GM23338 (cell line): ENCODE results near the gene ETFB. TPM values are rescaled to one million over a fixed set of nuclear protein-coding genes. Genes with fewer than 3 reads are reported as not detected.

Source experiments
- ATAC-seq: fragments of 200-7000 bp; cut with Tn5 transposase; 3 replicates; pipeline ENCODE4 v1.9.1; 2020
- DNase-seq: peaks from one replicate; pipeline ENCODE4 v3.0.0-alpha.2; 2015; ENCODE audit warnings: low spot score
- H2AFZ ChIP-seq: fragments of 200-600 bp; sonication (generic); 2 replicates; pipeline ENCODE4 v1.8.0; 2016; ENCODE audit warnings: antibody characterized with exemption, mild to moderate bottlenecking, moderate library complexity
- H3F3A ChIP-seq: fragments of 200-600 bp; sonication (generic); replicated peaks from 2 replicates; pipeline ENCODE4 v1.8.0; 2017; ENCODE audit warnings: antibody characterized with exemption, mixed run types, low read depth
- H3K27ac ChIP-seq: fragments of 200-600 bp; sonication (generic); 2 replicates; pipeline ENCODE4 v1.6.1; 2016; ENCODE audit warnings: low read depth
- H3K27me3 ChIP-seq: fragments of 200-600 bp; sonication (generic); 2 replicates; pipeline ENCODE4 v1.8.0; 2016; ENCODE audit warnings: mild to moderate bottlenecking, mixed run types, moderate library complexity; ENCODE audit not compliant: insufficient read depth
- H3K36me3 ChIP-seq: fragments of 200-600 bp; sonication (generic); 2 replicates; pipeline ENCODE4 v1.8.0; 2016; ENCODE audit warnings: mild to moderate bottlenecking; ENCODE audit not compliant: insufficient read depth
- H3K4me1 ChIP-seq: fragments of 200-600 bp; sonication (generic); 2 replicates; pipeline ENCODE4 v1.8.0; 2016; ENCODE audit warnings: mild to moderate bottlenecking, moderate library complexity; ENCODE audit not compliant: insufficient read depth
- H3K4me2 ChIP-seq: fragments of 200-600 bp; sonication (generic); 2 replicates; pipeline ENCODE4 v1.7.1; 2017; ENCODE audit warnings: mixed run types
- H3K4me3 ChIP-seq: fragments of 200-600 bp; sonication (generic); 2 replicates; pipeline ENCODE4 v1.6.1; 2016; ENCODE audit warnings: mixed run types
- H3K79me2 ChIP-seq: fragments of 200-600 bp; sonication (generic); replicated peaks from 2 replicates; pipeline ENCODE4 v1.8.0; 2017; ENCODE audit warnings: mild to moderate bottlenecking; ENCODE audit not compliant: insufficient read depth
- H3K9me2 ChIP-seq: fragments of 200-600 bp; sonication (generic); 2 replicates; pipeline ENCODE4 v1.8.0; 2017; ENCODE audit not compliant: insufficient read depth
- H4K20me1 ChIP-seq: fragments of 200-600 bp; sonication (generic); replicated peaks from 2 replicates; pipeline ENCODE4 v1.8.0; 2017; ENCODE audit warnings: mild to moderate bottlenecking; ENCODE audit not compliant: insufficient read depth
- H3K27ac Mint-ChIP-seq: 2 replicates; pipeline ENCODE4 v1.8.0; 2020; ENCODE audit warnings: inconsistent platforms, mild to moderate bottlenecking, moderate library complexity, mixed read lengths
- H3K27me3 Mint-ChIP-seq: 3 replicates; pipeline ENCODE4 v1.8.0; 2022; ENCODE audit warnings: low read depth, mild to moderate bottlenecking, moderate library complexity, mixed read lengths, inconsistent platforms; ENCODE audit not compliant: insufficient read depth, poor library complexity
- H3K36me3 Mint-ChIP-seq: 3 replicates; pipeline ENCODE4 v1.8.0; 2021; ENCODE audit warnings: low read depth, mild to moderate bottlenecking, inconsistent platforms, moderate library complexity, mixed read lengths
- H3K4me1 Mint-ChIP-seq: 3 replicates; pipeline ENCODE4 v1.8.0; 2020; ENCODE audit warnings: mild to moderate bottlenecking, inconsistent platforms, mixed read lengths
- H3K4me3 Mint-ChIP-seq: 3 replicates; pipeline ENCODE4 v1.8.0; 2021; ENCODE audit warnings: moderate library complexity, mild to moderate bottlenecking, inconsistent platforms, mixed read lengths
- H3K9me3 Mint-ChIP-seq: 3 replicates; pipeline ENCODE4 v1.8.0; 2020; ENCODE audit warnings: moderate library complexity, mild to moderate bottlenecking, inconsistent platforms, mixed read lengths
- CREB1 ChIP-seq: fragments of 250-450 bp; sonication (Bioruptor Pico); IDR thresholded peaks from 2 replicates; pipeline ENCODE4 v1.5.0; 2020; ENCODE audit warnings: low read depth, mild to moderate bottlenecking, moderate library complexity
- EZH2 ChIP-seq: fragments of 200-600 bp; sonication (generic); IDR thresholded peaks from one replicate; pipeline ENCODE4 v1.8.0; 2017; ENCODE audit warnings: antibody characterized with exemption, mild to moderate bottlenecking, low read depth; ENCODE audit not compliant: unreplicated experiment
- EZH2phosphoT487 ChIP-seq: fragments of 200-600 bp; sonication (generic); IDR thresholded peaks from one replicate; pipeline ENCODE4 v1.8.1; 2018; ENCODE audit warnings: antibody characterized with exemption; ENCODE audit not compliant: unreplicated experiment
- JUNB ChIP-seq: IDR thresholded peaks from one replicate; pipeline ENCODE4 v1.6.1; 2016; ENCODE audit warnings: antibody characterized with exemption; ENCODE audit not compliant: unreplicated experiment
- NANOG ChIP-seq: IDR thresholded peaks from 2 replicates; pipeline ENCODE4 v1.6.1; 2016; ENCODE audit warnings: antibody characterized with exemption, borderline replicate concordance
- POLR2AphosphoS5 ChIP-seq: IDR thresholded peaks from 2 replicates; pipeline ENCODE4 v1.6.1; 2016; ENCODE audit warnings: antibody characterized with exemption, low read depth
- STAT1 ChIP-seq: IDR thresholded peaks from one replicate; pipeline ENCODE4 v1.6.1; 2016; ENCODE audit warnings: antibody characterized with exemption; ENCODE audit not compliant: unreplicated experiment
- ZNF114 ChIP-seq: fragments of 250-450 bp; sonication (Bioruptor Pico); IDR thresholded peaks from 2 replicates; pipeline ENCODE4 v1.5.0; 2020; ENCODE audit warnings: mild to moderate bottlenecking, moderate library complexity
- ZNF331 ChIP-seq: fragments of 250-450 bp; sonication (Bioruptor Pico); IDR thresholded peaks from 2 replicates; pipeline ENCODE4 v1.5.0; 2020; ENCODE audit warnings: low read depth, mild to moderate bottlenecking, moderate library complexity
- polyA plus RNA-seq: library from polyadenylated mRNA; unstranded; fragments of >200 nt; fragmentation: Nextera tagmentation; extraction: Ambion mirVana; gene quantifications from 2 replicates; pipeline ENCODE4 v1.2.1, GENCODE V29; 2016
- total RNA-seq: library from RNA; depleted of rRNA; stranded (reverse); fragments of >200 nt; shearing (Covaris generic); gene quantifications from 2 replicates; pipeline ENCODE4 v1.2.3, GENCODE V29; 2014
- TF ChIP-seq, protein P1 (sequence below): IDR thresholded peaks from 2 replicates; pipeline ENCODE4 v1.6.1; 2016; ENCODE audit warnings: antibody characterized with exemption
- TF ChIP-seq, protein P2 (sequence below): IDR thresholded peaks from one replicate; pipeline ENCODE4 v1.6.1; 2018; ENCODE audit warnings: antibody characterized with exemption; ENCODE audit not compliant: unreplicated experiment
- TF ChIP-seq, protein P3 (sequence below): fragments of 250-450 bp; sonication (Bioruptor Pico); IDR thresholded peaks from 2 replicates; pipeline ENCODE4 v1.5.0; 2020; ENCODE audit warnings: mild to moderate bottlenecking, moderate library complexity
- TF ChIP-seq, protein P4 (sequence below), 2 experiments: fragments of 200-600 bp in 1 of 2; sonication (generic) in 1 of 2; conservative IDR thresholded peaks; 2 replicates each; pipeline versions ENCODE4 v1.5.1 to v1.6.1; 2016 to 2017; ENCODE audit warnings: antibody characterized with exemption in 2 of 2, low read depth in 2 of 2, mild to moderate bottlenecking in 2 of 2, moderate library complexity in 1 of 2

Gene ETFB
- total and polyA plus RNA-seq, 2 experiments from 2014 or later = 37.3 to 63.4 TPM

DNA sequence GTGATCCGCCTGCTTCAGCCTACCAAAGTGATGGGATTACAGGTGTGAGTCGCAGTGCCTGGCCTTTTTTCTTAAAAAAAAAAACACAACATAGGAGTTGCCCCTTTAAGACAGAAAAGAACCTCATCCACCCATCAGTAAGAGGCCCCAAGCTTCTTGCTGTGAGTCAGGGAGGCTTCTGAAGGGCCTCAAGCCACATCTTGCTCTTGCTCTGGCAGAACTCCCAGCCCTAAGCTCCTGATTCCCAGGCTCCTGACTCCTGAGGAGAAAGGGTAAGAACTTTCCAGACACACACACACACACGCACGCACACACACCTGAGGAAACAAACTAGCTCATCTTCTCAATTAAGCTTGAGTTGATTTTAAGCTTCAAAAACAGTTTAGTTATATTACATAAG, 6.9 kb downstream of the ETFB start:
- Histone ChIP-seq H3K4me1 (peaks cover 7% of the 10 kb centered on the region; the same call in 1 of the 2 replicates), H3K4me3 (no peak overlapping the region), H3F3A (no peaks in the 10 kb centered on the region), H2AFZ (no peak overlapping the region), H3K27ac (no peak overlapping the region), H3K4me2 (no peak overlapping the region), H3K9me2 (no peaks in the 10 kb centered on the region), H3K27me3 (no peaks in the 10 kb centered on the region), H4K20me1 (no peaks in the 10 kb centered on the region), H3K36me3 (no peaks in the 10 kb centered on the region), H3K79me2 (no peaks in the 10 kb centered on the region)
- DNase-seq = no peak
- TF ChIP-seq EZH2phosphoT487 (no peak), JUNB (no peak), POLR2AphosphoS5 (no peak), STAT1 (no peak), CREB1 (CRISPR knock-in tag) (no peak), EZH2 (no peak), ZNF331 (CRISPR knock-in tag) (no peak), ZNF114 (CRISPR knock-in tag) (no peak), NANOG (no peak)
- TF ChIP-seq, protein P1, sequence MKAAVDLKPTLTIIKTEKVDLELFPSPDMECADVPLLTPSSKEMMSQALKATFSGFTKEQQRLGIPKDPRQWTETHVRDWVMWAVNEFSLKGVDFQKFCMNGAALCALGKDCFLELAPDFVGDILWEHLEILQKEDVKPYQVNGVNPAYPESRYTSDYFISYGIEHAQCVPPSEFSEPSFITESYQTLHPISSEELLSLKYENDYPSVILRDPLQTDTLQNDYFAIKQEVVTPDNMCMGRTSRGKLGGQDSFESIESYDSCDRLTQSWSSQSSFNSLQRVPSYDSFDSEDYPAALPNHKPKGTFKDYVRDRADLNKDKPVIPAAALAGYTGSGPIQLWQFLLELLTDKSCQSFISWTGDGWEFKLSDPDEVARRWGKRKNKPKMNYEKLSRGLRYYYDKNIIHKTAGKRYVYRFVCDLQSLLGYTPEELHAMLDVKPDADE = no peak
- TF ChIP-seq, protein P2, sequence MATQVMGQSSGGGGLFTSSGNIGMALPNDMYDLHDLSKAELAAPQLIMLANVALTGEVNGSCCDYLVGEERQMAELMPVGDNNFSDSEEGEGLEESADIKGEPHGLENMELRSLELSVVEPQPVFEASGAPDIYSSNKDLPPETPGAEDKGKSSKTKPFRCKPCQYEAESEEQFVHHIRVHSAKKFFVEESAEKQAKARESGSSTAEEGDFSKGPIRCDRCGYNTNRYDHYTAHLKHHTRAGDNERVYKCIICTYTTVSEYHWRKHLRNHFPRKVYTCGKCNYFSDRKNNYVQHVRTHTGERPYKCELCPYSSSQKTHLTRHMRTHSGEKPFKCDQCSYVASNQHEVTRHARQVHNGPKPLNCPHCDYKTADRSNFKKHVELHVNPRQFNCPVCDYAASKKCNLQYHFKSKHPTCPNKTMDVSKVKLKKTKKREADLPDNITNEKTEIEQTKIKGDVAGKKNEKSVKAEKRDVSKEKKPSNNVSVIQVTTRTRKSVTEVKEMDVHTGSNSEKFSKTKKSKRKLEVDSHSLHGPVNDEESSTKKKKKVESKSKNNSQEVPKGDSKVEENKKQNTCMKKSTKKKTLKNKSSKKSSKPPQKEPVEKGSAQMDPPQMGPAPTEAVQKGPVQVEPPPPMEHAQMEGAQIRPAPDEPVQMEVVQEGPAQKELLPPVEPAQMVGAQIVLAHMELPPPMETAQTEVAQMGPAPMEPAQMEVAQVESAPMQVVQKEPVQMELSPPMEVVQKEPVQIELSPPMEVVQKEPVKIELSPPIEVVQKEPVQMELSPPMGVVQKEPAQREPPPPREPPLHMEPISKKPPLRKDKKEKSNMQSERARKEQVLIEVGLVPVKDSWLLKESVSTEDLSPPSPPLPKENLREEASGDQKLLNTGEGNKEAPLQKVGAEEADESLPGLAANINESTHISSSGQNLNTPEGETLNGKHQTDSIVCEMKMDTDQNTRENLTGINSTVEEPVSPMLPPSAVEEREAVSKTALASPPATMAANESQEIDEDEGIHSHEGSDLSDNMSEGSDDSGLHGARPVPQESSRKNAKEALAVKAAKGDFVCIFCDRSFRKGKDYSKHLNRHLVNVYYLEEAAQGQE = no peak
- TF ChIP-seq, protein P3, sequence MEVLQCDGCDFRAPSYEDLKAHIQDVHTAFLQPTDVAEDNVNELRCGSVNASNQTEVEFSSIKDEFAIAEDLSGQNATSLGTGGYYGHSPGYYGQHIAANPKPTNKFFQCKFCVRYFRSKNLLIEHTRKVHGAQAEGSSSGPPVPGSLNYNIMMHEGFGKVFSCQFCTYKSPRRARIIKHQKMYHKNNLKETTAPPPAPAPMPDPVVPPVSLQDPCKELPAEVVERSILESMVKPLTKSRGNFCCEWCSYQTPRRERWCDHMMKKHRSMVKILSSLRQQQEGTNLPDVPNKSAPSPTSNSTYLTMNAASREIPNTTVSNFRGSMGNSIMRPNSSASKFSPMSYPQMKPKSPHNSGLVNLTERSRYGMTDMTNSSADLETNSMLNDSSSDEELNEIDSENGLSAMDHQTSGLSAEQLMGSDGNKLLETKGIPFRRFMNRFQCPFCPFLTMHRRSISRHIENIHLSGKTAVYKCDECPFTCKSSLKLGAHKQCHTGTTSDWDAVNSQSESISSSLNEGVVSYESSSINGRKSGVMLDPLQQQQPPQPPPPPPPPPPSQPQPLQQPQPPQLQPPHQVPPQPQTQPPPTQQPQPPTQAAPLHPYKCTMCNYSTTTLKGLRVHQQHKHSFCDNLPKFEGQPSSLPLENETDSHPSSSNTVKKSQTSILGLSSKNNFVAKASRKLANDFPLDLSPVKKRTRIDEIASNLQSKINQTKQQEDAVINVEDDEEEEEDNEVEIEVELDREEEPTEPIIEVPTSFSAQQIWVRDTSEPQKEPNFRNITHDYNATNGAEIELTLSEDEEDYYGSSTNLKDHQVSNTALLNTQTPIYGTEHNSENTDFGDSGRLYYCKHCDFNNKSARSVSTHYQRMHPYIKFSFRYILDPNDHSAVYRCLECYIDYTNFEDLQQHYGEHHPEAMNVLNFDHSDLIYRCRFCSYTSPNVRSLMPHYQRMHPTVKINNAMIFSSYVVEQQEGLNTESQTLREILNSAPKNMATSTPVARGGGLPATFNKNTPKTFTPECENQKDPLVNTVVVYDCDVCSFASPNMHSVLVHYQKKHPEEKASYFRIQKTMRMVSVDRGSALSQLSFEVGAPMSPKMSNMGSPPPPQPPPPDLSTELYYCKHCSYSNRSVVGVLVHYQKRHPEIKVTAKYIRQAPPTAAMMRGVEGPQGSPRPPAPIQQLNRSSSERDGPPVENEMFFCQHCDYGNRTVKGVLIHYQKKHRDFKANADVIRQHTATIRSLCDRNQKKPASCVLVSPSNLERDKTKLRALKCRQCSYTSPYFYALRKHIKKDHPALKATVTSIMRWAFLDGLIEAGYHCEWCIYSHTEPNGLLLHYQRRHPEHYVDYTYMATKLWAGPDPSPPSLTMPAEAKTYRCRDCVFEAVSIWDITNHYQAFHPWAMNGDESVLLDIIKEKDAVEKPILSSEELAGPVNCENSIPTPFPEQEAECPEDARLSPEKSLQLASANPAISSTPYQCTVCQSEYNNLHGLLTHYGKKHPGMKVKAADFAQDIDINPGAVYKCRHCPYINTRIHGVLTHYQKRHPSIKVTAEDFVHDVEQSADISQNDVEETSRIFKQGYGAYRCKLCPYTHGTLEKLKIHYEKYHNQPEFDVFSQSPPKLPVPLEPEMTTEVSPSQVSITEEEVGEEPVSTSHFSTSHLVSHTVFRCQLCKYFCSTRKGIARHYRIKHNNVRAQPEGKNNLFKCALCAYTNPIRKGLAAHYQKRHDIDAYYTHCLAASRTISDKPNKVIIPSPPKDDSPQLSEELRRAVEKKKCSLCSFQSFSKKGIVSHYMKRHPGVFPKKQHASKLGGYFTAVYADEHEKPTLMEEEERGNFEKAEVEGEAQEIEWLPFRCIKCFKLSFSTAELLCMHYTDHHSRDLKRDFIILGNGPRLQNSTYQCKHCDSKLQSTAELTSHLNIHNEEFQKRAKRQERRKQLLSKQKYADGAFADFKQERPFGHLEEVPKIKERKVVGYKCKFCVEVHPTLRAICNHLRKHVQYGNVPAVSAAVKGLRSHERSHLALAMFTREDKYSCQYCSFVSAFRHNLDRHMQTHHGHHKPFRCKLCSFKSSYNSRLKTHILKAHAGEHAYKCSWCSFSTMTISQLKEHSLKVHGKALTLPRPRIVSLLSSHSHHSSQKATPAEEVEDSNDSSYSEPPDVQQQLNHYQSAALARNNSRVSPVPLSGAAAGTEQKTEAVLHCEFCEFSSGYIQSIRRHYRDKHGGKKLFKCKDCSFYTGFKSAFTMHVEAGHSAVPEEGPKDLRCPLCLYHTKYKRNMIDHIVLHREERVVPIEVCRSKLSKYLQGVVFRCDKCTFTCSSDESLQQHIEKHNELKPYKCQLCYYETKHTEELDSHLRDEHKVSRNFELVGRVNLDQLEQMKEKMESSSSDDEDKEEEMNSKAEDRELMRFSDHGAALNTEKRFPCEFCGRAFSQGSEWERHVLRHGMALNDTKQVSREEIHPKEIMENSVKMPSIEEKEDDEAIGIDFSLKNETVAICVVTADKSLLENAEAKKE (CRISPR knock-in tag) = no peak
- TF ChIP-seq, protein P4, sequence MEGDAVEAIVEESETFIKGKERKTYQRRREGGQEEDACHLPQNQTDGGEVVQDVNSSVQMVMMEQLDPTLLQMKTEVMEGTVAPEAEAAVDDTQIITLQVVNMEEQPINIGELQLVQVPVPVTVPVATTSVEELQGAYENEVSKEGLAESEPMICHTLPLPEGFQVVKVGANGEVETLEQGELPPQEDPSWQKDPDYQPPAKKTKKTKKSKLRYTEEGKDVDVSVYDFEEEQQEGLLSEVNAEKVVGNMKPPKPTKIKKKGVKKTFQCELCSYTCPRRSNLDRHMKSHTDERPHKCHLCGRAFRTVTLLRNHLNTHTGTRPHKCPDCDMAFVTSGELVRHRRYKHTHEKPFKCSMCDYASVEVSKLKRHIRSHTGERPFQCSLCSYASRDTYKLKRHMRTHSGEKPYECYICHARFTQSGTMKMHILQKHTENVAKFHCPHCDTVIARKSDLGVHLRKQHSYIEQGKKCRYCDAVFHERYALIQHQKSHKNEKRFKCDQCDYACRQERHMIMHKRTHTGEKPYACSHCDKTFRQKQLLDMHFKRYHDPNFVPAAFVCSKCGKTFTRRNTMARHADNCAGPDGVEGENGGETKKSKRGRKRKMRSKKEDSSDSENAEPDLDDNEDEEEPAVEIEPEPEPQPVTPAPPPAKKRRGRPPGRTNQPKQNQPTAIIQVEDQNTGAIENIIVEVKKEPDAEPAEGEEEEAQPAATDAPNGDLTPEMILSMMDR (conservative IDR thresholded peaks at IDR 0.05; ENCODE audit: low read depth in 2 of 2) = no peak
- Mint-ChIP-seq H3K27me3 (peaks cover 3% of the 10 kb centered on the region), H3K27ac (no peak overlapping the region), H3K36me3 (no peaks in the 10 kb centered on the region), H3K4me1 (peaks cover 15% of the 10 kb centered on the region), H3K4me3 (no peak overlapping the region), H3K9me3 (no peaks in the 10 kb centered on the region)
- ATAC-seq = no peak
